Lower leg skin (tissue), 4 donors: ENCODE data around the gene G0S2. TPM values are rescaled to one million over a fixed set of nuclear protein-coding genes. Genes with fewer than 3 reads are reported as not detected.

Source experiments
- DNase-seq, 2 donors: peaks; one replicate each; pipeline ENCODE4 v3.0.0-alpha.2; 2019; ENCODE audit warnings: low spot score in 2 of 2
- H3K4me3 ChIP-seq: fragments of 200-600 bp; sonication (generic); 2 replicates; pipeline ENCODE4 v1.5.1; 2017; ENCODE audit warnings: mild to moderate bottlenecking, low read depth; ENCODE audit not compliant: poor library complexity, severe bottlenecking
- POLR2A ChIP-seq, 2 donors: fragments of 450-650 bp; IDR thresholded peaks; one replicate each; pipeline ENCODE4 v1.6.1; 2016 to 2017; ENCODE audit warnings: antibody characterized with exemption in 2 of 2, mild to moderate bottlenecking in 1 of 2, moderate library complexity in 1 of 2
- WGBS, 2 donors: methylation state at CpG; one replicate each; pipeline ENCODE4 v1.1.5; 2018; 5-methylcytosine and 5-hydroxymethylcytosine counted together
- intact Hi-C: fragments of 100-400 bp; cut with DNase I; formaldehyde crosslinking; loops from one replicate; pipeline ENCODE4 v1.15.0; 2023; ENCODE audit warnings: low total_unique reads
- total RNA-seq, 4 donors: library from RNA; depleted of rRNA; stranded (reverse); fragments of >200 nt; gene quantifications; one replicate each; pipeline ENCODE4 v1.1.0, GENCODE V29; 2016
- TF ChIP-seq, protein P1 (sequence below), 3 donors: fragments of 450-650 bp; IDR thresholded peaks; one replicate each; pipeline ENCODE4 v1.5.1; 2016; ENCODE audit warnings: antibody characterized with exemption in 3 of 3, mild to moderate bottlenecking in 3 of 3, moderate library complexity in 2 of 3

The G0S2 gene
- total RNA-seq, 4 donors from 2014 or later, result 4.9 to 68.7 (median 30.5) TPM

DNA sequence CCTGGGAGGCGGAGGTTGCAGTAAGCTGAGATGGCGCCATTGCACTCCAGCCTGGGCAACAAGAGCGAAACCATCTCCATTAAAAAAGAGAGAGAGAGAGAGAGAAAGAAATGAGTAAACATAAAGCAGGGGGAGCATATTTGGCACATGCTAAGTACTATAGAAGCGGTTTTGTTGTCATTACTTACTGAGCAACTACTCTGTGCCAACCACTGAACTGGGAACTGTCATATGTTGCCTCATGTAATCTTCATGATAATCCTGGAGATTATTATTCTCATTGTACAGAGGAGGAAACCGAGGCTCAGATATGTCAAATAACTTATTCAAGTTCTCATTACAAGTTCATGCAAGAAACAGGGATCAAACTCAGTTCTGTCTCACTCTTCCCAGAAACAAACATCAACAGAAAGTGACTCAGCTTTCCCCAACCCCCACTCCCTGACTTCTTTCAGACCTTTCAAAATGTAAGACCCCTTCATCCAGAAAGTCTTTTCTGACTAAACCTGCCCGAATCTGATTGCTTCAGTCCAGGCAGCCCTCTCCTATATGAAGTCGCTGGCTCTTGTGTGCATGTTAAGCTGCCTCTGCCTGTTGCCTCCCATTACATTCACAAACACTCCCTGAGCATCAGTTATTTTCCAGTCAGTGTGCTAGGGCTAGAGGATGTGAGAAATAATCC is 46.5 kb upstream of the G0S2 start:
- no peak for DNase-seq
- TF ChIP-seq, protein P1, sequence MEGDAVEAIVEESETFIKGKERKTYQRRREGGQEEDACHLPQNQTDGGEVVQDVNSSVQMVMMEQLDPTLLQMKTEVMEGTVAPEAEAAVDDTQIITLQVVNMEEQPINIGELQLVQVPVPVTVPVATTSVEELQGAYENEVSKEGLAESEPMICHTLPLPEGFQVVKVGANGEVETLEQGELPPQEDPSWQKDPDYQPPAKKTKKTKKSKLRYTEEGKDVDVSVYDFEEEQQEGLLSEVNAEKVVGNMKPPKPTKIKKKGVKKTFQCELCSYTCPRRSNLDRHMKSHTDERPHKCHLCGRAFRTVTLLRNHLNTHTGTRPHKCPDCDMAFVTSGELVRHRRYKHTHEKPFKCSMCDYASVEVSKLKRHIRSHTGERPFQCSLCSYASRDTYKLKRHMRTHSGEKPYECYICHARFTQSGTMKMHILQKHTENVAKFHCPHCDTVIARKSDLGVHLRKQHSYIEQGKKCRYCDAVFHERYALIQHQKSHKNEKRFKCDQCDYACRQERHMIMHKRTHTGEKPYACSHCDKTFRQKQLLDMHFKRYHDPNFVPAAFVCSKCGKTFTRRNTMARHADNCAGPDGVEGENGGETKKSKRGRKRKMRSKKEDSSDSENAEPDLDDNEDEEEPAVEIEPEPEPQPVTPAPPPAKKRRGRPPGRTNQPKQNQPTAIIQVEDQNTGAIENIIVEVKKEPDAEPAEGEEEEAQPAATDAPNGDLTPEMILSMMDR (IDR thresholded peaks at IDR 0.05), result no peak
- TF ChIP-seq POLR2A (IDR thresholded peaks at IDR 0.05), result no peak
- intact Hi-C loops, result loop anchor here (10.0 kb wide), 1 partner anchor 66 kb away; no protein-coding TSS in a partner anchor
- H3K4me3 ChIP-seq, result no peak overlapping the region
- 82 to 91% methylated on average over 7 of the region's 7 CpGs for WGBS, 2 donors

DNA sequence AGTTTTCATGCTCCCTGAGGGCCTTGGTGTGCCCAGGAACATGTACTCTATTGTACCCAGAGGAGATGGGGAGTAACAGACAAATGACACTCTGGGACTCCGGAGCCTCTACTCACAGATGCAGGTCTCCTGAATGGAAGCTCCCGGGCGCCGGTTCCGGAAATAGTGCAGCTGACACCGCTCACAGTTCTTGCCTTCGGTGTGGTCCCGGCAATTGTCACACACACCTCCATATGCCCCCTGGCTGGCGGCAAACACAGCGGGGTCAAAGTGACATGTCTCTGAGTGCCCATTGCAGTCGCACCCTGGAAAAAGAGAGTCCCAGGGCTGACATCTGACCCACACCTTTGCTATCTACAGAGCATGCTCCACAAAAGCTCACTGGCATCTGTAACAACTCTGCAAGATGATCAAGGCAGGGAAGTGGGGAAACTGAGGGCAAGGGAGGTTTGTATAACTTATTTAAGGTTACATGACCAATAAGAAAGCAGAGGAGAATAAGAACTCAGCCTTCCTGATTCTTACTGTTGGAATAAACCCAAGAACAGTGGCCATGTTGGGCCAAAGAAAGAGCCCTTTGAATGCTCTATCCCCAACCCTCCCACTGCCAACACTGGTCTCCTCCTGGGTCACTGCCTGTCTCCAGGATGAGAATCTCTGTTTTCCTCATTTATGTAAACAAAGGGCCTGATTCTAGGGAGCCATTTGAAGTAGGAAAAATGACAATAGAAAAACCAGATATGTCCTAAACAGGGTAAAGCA is 45.4 kb upstream of the G0S2 start:
- WGBS, 2 donors, result 90 to 91% methylated on average over 11 of the region's 11 CpGs
- no peak overlapping the region for H3K4me3 ChIP-seq
- no peak for TF ChIP-seq POLR2A (IDR thresholded peaks at IDR 0.05)
- TF ChIP-seq, protein P1 (IDR thresholded peaks at IDR 0.05), result no peak
- intact Hi-C loops, result loop anchor here (10.0 kb wide), 1 partner anchor 65 kb away; no protein-coding TSS in a partner anchor
- DNase-seq, result no peak

GRCh38 chr1:209630383-209631225 is 44.6 kb upstream of the G0S2 start:
- intact Hi-C loops, result no loop called here

DNA sequence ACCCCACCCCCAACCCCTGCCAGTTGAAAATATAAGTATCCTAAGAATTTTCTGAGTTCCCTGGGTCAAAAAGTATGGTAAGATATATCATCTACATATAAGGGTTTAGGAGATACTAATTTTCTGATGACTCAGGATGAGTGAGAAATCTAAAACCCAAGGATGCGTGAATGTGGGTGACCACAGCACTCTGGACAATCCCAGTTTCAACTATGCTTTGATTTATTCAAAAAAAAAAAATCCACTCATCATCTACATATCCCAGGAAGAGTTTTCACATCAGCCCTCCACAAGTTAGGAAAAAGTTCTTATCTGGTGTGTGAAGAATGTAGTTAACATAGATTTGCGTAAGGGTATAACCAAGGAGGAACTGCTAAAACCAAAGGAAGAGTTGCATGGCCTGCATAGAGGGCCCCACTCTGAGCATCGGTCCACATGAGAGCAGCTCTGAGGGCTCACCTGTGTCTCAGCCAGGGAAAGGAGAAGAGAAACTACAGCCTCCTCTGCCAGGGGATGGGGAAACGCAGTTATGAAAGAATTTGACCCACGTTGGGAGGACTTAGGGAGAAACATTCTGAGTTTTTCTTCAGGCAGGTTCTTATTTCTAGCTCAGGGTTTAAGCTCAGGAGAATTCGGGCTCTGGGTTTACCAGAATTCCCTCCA is 41.7 kb upstream of the G0S2 start:
- no peak overlapping the region for H3K4me3 ChIP-seq

More at GRCh38 chr1:209630383-209631225, 44.6 kb upstream of the G0S2 start:
- H3K4me3 ChIP-seq, result no peak overlapping the region
- no peak for DNase-seq
- WGBS, 2 donors, result 72 to 73% methylated on average over 11 to 17 of the region's 17 CpGs
- TF ChIP-seq POLR2A (IDR thresholded peaks at IDR 0.05), result no peak
- TF ChIP-seq, protein P1 (IDR thresholded peaks at IDR 0.05), result no peak

More for the DNA sequence above, 41.7 kb upstream of the G0S2 start:
- TF ChIP-seq, protein P1 (IDR thresholded peaks at IDR 0.05), result no peak
- no peak for TF ChIP-seq POLR2A (IDR thresholded peaks at IDR 0.05)
- intact Hi-C loops, result no loop called here
- 84 to 91% methylated on average over 6 of the region's 6 CpGs for WGBS, 2 donors
- DNase-seq, result no peak
